ENCODE results near the gene SMC4. TPM values are rescaled to one million over a fixed set of nuclear protein-coding genes. Genes with fewer than 3 reads are reported as not detected.

SMC4 gene
- polyA plus RNA-seq, 1 donor = 61.1 TPM

DNA sequence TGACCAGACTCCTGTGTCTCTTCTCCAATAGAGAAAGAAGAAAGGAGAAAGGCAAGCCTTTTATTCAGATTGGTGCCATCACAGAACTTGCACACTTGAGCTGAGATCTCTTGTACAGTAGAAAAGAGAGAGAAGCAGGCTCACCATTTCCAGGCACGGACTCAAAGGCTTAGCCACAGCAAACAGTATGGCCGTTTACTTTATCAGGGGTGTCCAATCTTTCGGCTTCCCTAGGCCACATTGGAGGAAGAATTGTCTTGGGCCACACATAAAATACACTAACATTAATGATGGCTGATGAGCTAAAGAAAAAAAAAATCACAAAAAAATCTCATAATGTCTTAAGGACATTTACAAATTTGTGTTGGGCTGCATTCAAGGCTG lies 5.4 kb upstream of the SMC4 start:
- H3K27ac ChIP-seq (ENCODE audit: low read length) = no peak overlapping the region
- no peaks in the 10 kb centered on the region for H3K4me1 ChIP-seq (ENCODE audit: control insufficient read depth, insufficient read depth, low read length)
- no peak overlapping the region for H3K4me3 ChIP-seq (ENCODE audit: low read length)
- H3K9me3 ChIP-seq (ENCODE audit: control insufficient read depth, low read depth, low read length) = no peaks in the 10 kb centered on the region
- no peaks in the 10 kb centered on the region for H3K27me3 ChIP-seq (ENCODE audit: control insufficient read depth, insufficient read depth, low read length)
- no CpG with 5 or more reads among the region's 3 CpGs for WGBS (ENCODE audit: insufficient coverage, low lambda C conversion rate)
- H3K36me3 ChIP-seq (ENCODE audit: control insufficient read depth, insufficient read depth, low read length) = no peaks in the 10 kb centered on the region
- no peak for DNase-seq

DNA sequence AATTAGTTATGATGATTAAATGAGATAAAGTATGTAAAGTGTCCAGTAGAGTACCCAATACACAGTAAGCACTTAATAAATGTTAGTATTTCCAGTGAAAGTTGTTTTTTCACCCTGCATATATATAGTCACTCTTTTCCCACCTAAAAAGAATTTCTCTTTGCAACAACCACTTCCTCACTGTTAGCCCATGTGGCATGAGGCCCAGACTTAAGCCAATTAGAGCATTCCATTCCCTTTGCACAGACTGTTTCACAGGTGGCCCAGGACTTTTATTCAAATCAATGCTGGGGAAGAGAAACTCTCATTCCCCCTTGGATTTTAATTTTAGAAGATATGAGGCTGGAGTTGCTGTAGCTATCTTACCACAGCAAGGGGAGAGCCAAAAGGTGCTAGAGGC lies 4.2 kb upstream of the SMC4 start:
- Histone ChIP-seq H3K27ac (ENCODE audit: low read length) (no peak overlapping the region), H3K4me3 (ENCODE audit: low read length) (no peak overlapping the region), H3K27me3 (ENCODE audit: control insufficient read depth, insufficient read depth, low read length) (no peaks in the 10 kb centered on the region), H3K9me3 (ENCODE audit: control insufficient read depth, low read depth, low read length) (no peaks in the 10 kb centered on the region), H3K4me1 (ENCODE audit: control insufficient read depth, insufficient read depth, low read length) (no peaks in the 10 kb centered on the region), H3K36me3 (ENCODE audit: control insufficient read depth, insufficient read depth, low read length) (no peaks in the 10 kb centered on the region)
- DNase-seq = no peak

DNA sequence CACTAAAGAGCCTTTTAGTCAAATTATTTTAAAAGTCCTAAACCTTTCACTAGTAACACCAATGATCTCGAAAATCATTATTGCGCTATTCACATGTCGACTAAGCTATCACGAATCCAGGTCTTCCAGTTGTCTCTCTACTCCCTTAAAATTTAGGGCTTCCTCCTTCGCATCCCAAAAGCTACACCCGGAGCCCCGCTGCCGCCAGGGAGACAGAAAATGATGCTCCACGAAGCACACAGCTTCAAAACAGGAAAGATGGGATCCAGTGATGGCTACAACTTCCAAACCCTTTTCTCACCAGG lies 678 bp upstream of the SMC4 start:
- H3K27ac ChIP-seq (ENCODE audit: low read length) = peak overlapping the region; percentile 89
- 0% methylated on average over 3 of the region's 9 CpGs for WGBS (ENCODE audit: insufficient coverage, low lambda C conversion rate)
- no peaks in the 10 kb centered on the region for H3K36me3 ChIP-seq (ENCODE audit: control insufficient read depth, insufficient read depth, low read length)
- H3K27me3 ChIP-seq (ENCODE audit: control insufficient read depth, insufficient read depth, low read length) = no peaks in the 10 kb centered on the region
- no peak for DNase-seq
- no peaks in the 10 kb centered on the region for H3K4me1 ChIP-seq (ENCODE audit: control insufficient read depth, insufficient read depth, low read length)
- no peaks in the 10 kb centered on the region for H3K9me3 ChIP-seq (ENCODE audit: control insufficient read depth, low read depth, low read length)
- peak overlapping the region; percentile 74 for H3K4me3 ChIP-seq (ENCODE audit: low read length)

DNA sequence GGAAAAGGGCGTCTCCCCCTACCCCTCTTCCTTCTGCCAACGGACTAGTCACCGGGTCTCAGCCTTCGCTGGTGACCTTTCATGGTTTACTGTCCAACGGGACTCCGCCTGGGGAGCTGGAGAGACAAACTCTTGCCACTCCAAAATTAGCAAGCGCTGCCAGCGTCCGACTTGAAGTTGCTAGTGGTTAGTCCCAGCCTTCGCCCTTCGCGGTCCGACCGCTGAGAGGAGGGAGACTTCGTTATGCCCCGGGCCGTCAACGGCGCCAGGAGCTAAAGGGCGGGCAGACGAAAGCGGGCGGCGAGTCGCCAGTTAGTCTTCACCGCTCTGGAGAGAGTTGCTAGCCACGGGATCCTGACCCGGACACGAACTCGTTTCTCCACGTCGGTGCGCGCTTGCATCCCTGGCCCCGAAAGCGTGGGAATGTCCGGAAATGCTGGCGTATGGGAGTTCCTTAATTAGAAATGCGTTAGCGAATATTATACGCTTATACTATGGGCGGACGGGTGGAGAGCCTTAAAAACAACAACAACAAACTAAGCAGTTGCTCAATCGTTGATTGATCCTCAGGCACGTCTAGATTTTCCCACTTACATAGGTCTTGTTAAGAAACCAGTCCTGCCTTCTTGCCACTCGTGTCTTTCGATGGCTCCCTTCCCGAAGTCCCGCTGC lies 716 bp downstream of the SMC4 start:
- H3K36me3 ChIP-seq (ENCODE audit: control insufficient read depth, insufficient read depth, low read length) = no peaks in the 10 kb centered on the region
- H3K4me3 ChIP-seq (ENCODE audit: low read length) = peak overlapping the region; percentile 74
- H3K4me1 ChIP-seq (ENCODE audit: control insufficient read depth, insufficient read depth, low read length) = no peaks in the 10 kb centered on the region
- DNase-seq = peak in 1 of 2 donors; percentile 4
- H3K27ac ChIP-seq (ENCODE audit: low read length) = peak overlapping the region; percentile 89
- no peaks in the 10 kb centered on the region for H3K27me3 ChIP-seq (ENCODE audit: control insufficient read depth, insufficient read depth, low read length)
- H3K9me3 ChIP-seq (ENCODE audit: control insufficient read depth, low read depth, low read length) = no peaks in the 10 kb centered on the region
- no CpG with 5 or more reads among the region's 49 CpGs for WGBS (ENCODE audit: insufficient coverage, low lambda C conversion rate)

DNA sequence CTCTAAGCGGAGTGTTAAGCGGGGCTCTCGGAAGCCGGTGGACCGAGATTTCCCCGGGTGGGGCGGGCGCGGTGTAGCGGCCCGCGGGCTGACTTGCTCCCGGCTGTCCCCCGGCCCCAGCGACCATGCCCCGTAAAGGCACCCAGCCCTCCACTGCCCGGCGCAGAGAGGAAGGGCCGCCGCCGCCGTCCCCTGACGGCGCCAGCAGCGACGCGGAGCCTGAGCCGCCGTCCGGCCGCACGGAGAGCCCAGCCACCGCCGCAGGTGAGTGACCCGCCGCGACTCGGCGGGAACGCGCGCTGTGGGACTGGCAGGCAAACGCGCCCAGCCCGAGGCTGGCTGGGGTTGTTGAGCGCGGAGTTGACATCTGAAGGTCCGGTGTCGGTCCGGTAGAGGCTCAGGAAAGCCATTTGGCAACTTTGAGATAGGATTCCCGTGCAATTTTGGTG lies 1.3 kb downstream of the SMC4 start:
- Histone ChIP-seq H3K4me3 (ENCODE audit: low read length) (peak overlapping the region; percentile 74), H3K27me3 (ENCODE audit: control insufficient read depth, insufficient read depth, low read length) (no peaks in the 10 kb centered on the region), H3K36me3 (ENCODE audit: control insufficient read depth, insufficient read depth, low read length) (no peaks in the 10 kb centered on the region), H3K9me3 (ENCODE audit: control insufficient read depth, low read depth, low read length) (no peaks in the 10 kb centered on the region), H3K27ac (ENCODE audit: low read length) (peak overlapping the region; percentile 89), H3K4me1 (ENCODE audit: control insufficient read depth, insufficient read depth, low read length) (no peaks in the 10 kb centered on the region)
- peak; percentile 12 to 65 for DNase-seq
- WGBS (ENCODE audit: insufficient coverage, low lambda C conversion rate) = no CpG with 5 or more reads among the region's 51 CpGs

DNA sequence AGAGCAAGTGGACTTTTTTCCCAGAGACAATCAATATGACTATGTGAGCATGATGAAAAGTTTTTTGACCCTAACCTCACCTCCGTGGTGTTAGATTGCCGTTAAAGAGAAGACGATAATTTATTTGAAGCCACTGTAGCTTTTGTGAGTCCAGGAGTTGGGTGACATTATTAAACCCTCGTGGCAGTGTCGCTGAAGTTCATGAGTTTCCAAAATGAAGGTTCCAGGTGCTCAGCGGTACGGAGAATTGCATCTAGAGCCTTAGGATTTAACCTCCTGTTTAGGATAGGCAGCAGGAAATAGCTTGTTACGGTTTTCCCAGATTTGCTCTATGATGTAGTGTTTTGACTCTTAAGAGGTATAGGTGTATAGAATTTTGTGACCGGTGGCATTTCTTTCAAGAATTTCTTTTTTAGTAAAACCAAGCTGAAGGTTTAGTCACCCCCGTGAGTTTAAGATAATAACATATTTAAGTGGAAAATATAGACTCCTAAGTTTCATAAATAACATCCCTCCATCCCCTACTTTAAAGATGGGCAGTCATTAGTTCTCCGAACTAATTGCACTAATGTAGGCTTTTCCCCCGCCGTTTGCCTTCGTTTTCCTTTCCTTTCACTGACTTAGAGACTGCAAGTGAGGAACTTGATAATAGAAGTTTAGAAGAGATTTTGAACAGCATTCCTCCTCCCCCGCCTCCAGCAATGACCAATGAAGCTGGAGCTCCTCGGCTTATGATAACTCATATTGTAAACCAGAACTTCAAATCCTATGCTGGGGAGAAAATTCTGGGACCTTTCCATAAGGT lies 2.0 kb downstream of the SMC4 start:
- peak overlapping the region; percentile 89 for H3K27ac ChIP-seq (ENCODE audit: low read length)
- H3K4me3 ChIP-seq (ENCODE audit: low read length) = peak overlapping the region; percentile 74
- H3K27me3 ChIP-seq (ENCODE audit: control insufficient read depth, insufficient read depth, low read length) = no peaks in the 10 kb centered on the region
- no peaks in the 10 kb centered on the region for H3K4me1 ChIP-seq (ENCODE audit: control insufficient read depth, insufficient read depth, low read length)
- no peaks in the 10 kb centered on the region for H3K9me3 ChIP-seq (ENCODE audit: control insufficient read depth, low read depth, low read length)
- DNase-seq = peak; percentile 7 to 64
- no peaks in the 10 kb centered on the region for H3K36me3 ChIP-seq (ENCODE audit: control insufficient read depth, insufficient read depth, low read length)
- 3% methylated on average over 5 of the region's 16 CpGs for WGBS (ENCODE audit: insufficient coverage, low lambda C conversion rate)

DNA sequence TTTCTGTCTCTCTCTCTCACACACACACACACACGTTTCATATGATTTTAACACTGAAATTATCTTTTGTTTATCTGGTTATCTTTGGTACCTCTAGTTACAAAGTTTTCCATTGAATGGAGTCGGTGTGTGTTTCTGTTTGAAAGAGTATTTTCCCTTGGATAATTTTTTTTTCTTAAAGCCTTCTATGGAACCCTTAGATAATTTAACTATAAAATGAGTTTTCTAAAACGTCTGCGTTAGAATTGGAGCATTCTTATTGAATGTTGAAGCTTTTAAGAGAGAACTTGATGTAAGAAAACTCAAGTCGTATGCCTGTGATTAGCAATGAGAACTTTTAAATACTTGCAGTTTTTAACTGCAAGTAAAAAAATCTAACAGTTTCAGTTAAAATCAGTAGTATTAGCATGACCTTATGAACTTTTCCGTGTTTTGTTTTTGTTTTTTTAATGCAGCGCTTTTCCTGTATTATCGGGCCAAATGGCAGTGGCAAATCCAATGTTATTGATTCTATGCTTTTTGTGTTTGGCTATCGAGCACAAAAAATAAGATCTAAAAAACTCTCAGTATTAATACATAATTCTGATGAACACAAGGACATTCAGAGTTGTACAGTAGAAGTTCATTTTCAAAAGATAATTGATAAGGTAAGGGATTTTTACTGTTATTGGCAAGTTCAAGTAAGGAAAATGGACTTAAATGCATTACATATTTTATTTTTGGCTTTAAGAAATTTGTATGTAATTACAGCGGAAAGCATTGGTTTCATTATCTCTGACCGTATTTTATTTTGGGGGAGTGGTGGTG lies 3.0 kb downstream of the SMC4 start:
- H3K4me1 ChIP-seq (ENCODE audit: control insufficient read depth, insufficient read depth, low read length) = no peaks in the 10 kb centered on the region
- peak overlapping the region; percentile 74 for H3K4me3 ChIP-seq (ENCODE audit: low read length)
- WGBS (ENCODE audit: insufficient coverage, low lambda C conversion rate) = 9% methylated on average over 7 of the region's 11 CpGs
- H3K27me3 ChIP-seq (ENCODE audit: control insufficient read depth, insufficient read depth, low read length) = no peaks in the 10 kb centered on the region
- no peaks in the 10 kb centered on the region for H3K9me3 ChIP-seq (ENCODE audit: control insufficient read depth, low read depth, low read length)
- peaks cover 3% of the 10 kb centered on the region for H3K36me3 ChIP-seq (ENCODE audit: control insufficient read depth, insufficient read depth, low read length)
- peak overlapping the region; percentile 43 for H3K27ac ChIP-seq (ENCODE audit: low read length)
- peak in 1 of 2 donors; percentile 48 for DNase-seq

DNA sequence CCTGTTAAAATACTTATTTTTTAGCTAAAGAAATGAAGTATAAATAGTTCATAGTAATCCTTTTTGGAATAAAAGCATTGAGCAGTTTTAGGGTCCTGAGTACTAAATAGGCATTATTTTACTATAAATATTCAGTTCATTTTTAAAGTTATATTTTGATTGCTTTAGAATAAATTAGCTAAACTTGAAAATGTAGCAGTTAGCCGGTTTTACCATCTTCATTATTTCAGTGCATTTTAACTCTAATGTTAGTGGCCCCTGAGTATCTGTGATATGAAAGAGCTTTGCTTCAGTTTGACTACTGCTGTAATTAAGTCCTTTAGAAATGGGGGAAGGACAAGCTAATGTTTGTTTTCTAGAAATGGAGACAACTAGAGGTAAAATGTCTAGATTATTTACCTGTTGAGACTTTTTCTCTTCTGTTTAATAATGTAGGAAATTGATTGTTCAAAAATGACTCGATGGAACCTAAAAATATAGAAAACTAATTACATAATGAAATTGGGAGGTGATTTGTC lies 3.6 kb downstream of the SMC4 start:
- Histone ChIP-seq H3K4me3 (ENCODE audit: low read length) (no peak overlapping the region), H3K27me3 (ENCODE audit: control insufficient read depth, insufficient read depth, low read length) (no peaks in the 10 kb centered on the region), H3K27ac (ENCODE audit: low read length) (no peak overlapping the region), H3K36me3 (ENCODE audit: control insufficient read depth, insufficient read depth, low read length) (peaks cover 6% of the 10 kb centered on the region), H3K4me1 (ENCODE audit: control insufficient read depth, insufficient read depth, low read length) (no peaks in the 10 kb centered on the region), H3K9me3 (ENCODE audit: control insufficient read depth, low read depth, low read length) (no peaks in the 10 kb centered on the region)
- peak in 1 of 2 donors; percentile 43 for DNase-seq
- 75% methylated on average over 1 of the region's 2 CpGs for WGBS (ENCODE audit: insufficient coverage, low lambda C conversion rate)

DNA sequence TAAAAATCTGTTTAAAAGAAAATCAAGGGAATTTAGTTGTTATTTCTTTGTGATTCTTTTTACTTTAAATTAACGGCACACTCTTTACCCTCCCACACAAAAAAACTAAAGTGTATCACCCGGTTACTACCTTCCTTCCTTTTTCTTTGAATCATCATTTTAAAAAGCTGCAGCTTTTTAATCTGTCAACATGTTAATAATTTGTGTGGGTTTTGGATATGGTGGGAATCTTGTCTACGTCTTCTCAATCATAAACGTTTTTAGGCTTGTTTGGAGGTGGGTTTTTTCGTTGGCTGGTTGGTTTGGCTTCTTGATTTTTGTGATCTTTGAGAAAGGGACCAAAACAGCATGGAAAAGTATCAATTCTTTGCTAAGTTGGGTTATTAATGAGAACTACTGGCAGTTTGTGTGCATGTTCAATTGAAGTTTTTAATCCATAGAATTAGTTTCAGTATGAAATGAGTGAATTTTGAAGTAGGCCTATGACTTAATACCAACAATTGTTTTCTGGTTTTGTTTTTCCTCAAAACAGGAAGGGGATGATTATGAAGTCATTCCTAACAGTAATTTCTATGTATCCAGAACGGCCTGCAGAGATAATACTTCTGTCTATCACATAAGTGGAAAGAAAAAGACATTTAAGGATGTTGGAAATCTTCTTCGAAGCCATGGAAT lies 4.5 kb downstream of the SMC4 start:
- Histone ChIP-seq H3K9me3 (ENCODE audit: control insufficient read depth, low read depth, low read length) (no peaks in the 10 kb centered on the region), H3K27ac (ENCODE audit: low read length) (no peak overlapping the region), H3K4me1 (ENCODE audit: control insufficient read depth, insufficient read depth, low read length) (no peaks in the 10 kb centered on the region), H3K4me3 (ENCODE audit: low read length) (no peak overlapping the region), H3K27me3 (ENCODE audit: control insufficient read depth, insufficient read depth, low read length) (no peaks in the 10 kb centered on the region), H3K36me3 (ENCODE audit: control insufficient read depth, insufficient read depth, low read length) (peaks cover 6% of the 10 kb centered on the region)
- 63% methylated on average over 3 of the region's 7 CpGs for WGBS (ENCODE audit: insufficient coverage, low lambda C conversion rate)
- peak in 1 of 2 donors; percentile 51 for DNase-seq
